ENCODE measurements around the gene ARHGEF3.

DNA sequence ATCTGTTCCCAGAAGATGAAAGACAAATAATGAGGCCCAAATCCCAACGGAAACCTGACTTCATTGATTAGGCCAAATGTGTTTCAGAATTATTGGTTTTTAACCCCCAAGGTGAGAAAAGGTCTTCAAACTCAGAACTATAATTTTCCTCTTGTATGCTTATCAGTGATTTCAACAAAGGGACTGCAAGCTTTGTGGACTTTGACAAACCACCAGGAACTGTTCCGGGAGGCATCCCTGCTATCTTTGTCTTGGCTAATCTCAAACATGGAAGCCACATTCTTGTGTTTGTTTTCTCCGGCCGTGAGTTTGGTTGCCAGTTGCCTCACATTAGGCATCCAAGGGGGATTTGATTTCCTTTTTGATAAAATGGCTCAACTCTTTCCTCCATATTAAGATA lies 19.5 kb downstream of the ARHGEF3 start:
- TF ChIP-seq CTCF (IDR thresholded peaks at IDR 0.05; ENCODE audit: poor library complexity) (no peak), EZH2phosphoT487 (IDR thresholded peaks at IDR 0.05; ENCODE audit: low read depth, severe bottlenecking, unreplicated experiment) (no peak), EZH2 (IDR thresholded peaks at IDR 0.05; ENCODE audit: borderline replicate concordance) (no peak)
